Naive thymus-derived CD8-positive, alpha-beta T cell (primary cell): ENCODE data around the gene PRKG1. TPM values are rescaled to one million over a fixed set of nuclear protein-coding genes. Genes with fewer than 3 reads are reported as not detected.
A peak's percentile ranks its signal among the peaks of the same experiment; 100 is the strongest.

Experiments used
- ATAC-seq, 2 donors: fragments of 150-1000 bp; cut with Tn5 transposase in 1 of 2; sonication (Bioruptor Pico), chemical (Tn5 transposase) in 1 of 2; 1 replicate in 1 of 2; 2 replicates in 1 of 2; pipeline ENCODE4 v1.10.0; 2021; ENCODE audit warnings: mild to moderate bottlenecking in 2 of 2, moderate library complexity in 2 of 2
- POLR2A ChIA-PET: fragments of 350-600 bp; sonication (Branson Sonifier 250); formaldehyde crosslinking; loops from one replicate; lab custom pipeline; 2021; ENCODE audit warnings: antibody characterized with exemption; lab: Charles Lee
- DNase-seq, 10 donors: peaks; one replicate each; pipeline versions ENCODE4 v3.0.0 to v3.0.0-alpha.2; 2020 to 2022
- H3K27ac Mint-ChIP-seq, 10 donors: one replicate each; pipeline ENCODE4 v1.8.0; 2020 to 2022; ENCODE audit warnings: mild to moderate bottlenecking in 10 of 10, mixed read lengths in 10 of 10, moderate library complexity in 4 of 10, inconsistent platforms in 1 of 10
- H3K27me3 Mint-ChIP-seq, 5 donors: one replicate each; pipeline ENCODE4 v1.8.0; 2021 to 2022; ENCODE audit warnings: mixed read lengths in 5 of 5
- H3K36me3 Mint-ChIP-seq, 3 donors: one replicate each; pipeline ENCODE4 v1.8.0; 2020 to 2022; ENCODE audit warnings: mixed read lengths in 3 of 3, mild to moderate bottlenecking in 2 of 3, inconsistent platforms in 1 of 3
- H3K4me1 Mint-ChIP-seq, 4 donors: one replicate each; pipeline ENCODE4 v1.8.0; 2021 to 2022; ENCODE audit warnings: mixed read lengths in 4 of 4
- H3K4me3 Mint-ChIP-seq, 10 donors: one replicate each; pipeline ENCODE4 v1.8.0; 2020 to 2022; ENCODE audit warnings: mild to moderate bottlenecking in 10 of 10, mixed read lengths in 10 of 10, moderate library complexity in 6 of 10, inconsistent platforms in 1 of 10
- H3K9me3 Mint-ChIP-seq, 9 donors: one replicate each; pipeline ENCODE4 v1.8.0; 2020 to 2022; ENCODE audit warnings: mixed read lengths in 9 of 9, mild to moderate bottlenecking in 3 of 9, inconsistent platforms in 1 of 9, moderate library complexity in 1 of 9
- polyA plus RNA-seq, 3 donors: library from polyadenylated mRNA; unstranded; fragments of 300-500 nt; fragmentation: Illumina TruSeq; gene quantifications; one replicate each; pipeline ENCODE4 v1.2.3, GENCODE V29; 2021
- total RNA-seq, 8 experiments: library from RNA in 2 of 8; stranded (reverse) in 2 of 8; gene quantifications; one replicate each; pipeline ENCODE4 v1.2.3 and lab custom pipeline; 2021 to 2026

The PRKG1 gene
- total and polyA plus RNA-seq, 5 experiments from 2014 or later: not detected

- Mint-ChIP-seq H3K27ac (no peak overlapping the region), H3K4me1 (no peaks in the 10 kb centered on the region), H3K36me3 (no peaks in the 10 kb centered on the region), H3K4me3 (no peak overlapping the region), H3K9me3 (no peaks in the 10 kb centered on the region), H3K27me3 (peaks cover 0 to 9% (median 1%) of the 10 kb centered on the region in 5 donors)
- no peak for DNase-seq
- ATAC-seq: no peak
- POLR2A ChIA-PET: no interaction called here
These were observed 772.7 kb downstream of the PRKG1 start for GRCh38 chr10:51846856-51847506.

- Mint-ChIP-seq H3K36me3 (no peaks in the 10 kb centered on the region), H3K4me3 (no peak overlapping the region), H3K4me1 (peaks cover 0 to 1% (median 0%) of the 10 kb centered on the region in 4 donors), H3K27ac (no peak overlapping the region), H3K9me3 (no peaks in the 10 kb centered on the region), H3K27me3 (peaks cover 0 to 9% (median 5%) of the 10 kb centered on the region in 5 donors)
- POLR2A ChIA-PET: no interaction called here
- ATAC-seq (no peak), DNase-seq (no peak)
These were observed 778.0 kb downstream of the PRKG1 start for GRCh38 chr10:51852297-51852696.

GRCh38 chr10:51857305-51857704 is 783.0 kb downstream of the PRKG1 start:
- POLR2A ChIA-PET: no interaction called here
- Mint-ChIP-seq H3K36me3 (no peaks in the 10 kb centered on the region), H3K4me3 (no peak overlapping the region), H3K27ac (no peak overlapping the region), H3K27me3 (peaks cover 0 to 5% (median 0%) of the 10 kb centered on the region in 5 donors), H3K4me1 (no peaks in the 10 kb centered on the region), H3K9me3 (no peaks in the 10 kb centered on the region)
- ATAC-seq: no peak
- no peak for DNase-seq

- POLR2A ChIA-PET: no interaction called here
- ATAC-seq (no peak), DNase-seq (no peak)
- Mint-ChIP-seq H3K4me1 (no peaks in the 10 kb centered on the region), H3K27me3 (peaks cover 0 to 4% (median 0%) of the 10 kb centered on the region in 5 donors), H3K27ac (no peak overlapping the region), H3K36me3 (no peaks in the 10 kb centered on the region), H3K9me3 (no peaks in the 10 kb centered on the region), H3K4me3 (no peak overlapping the region)
These were observed 786.0 kb downstream of the PRKG1 start for GRCh38 chr10:51860257-51860656.

GRCh38 chr10:51861051-51861450 is 786.8 kb downstream of the PRKG1 start:
- no peak overlapping the region for H3K27ac Mint-ChIP-seq
- DNase-seq (no peak), ATAC-seq (no peak)
- peaks cover 0 to 1% (median 0%) of the 10 kb centered on the region in 5 donors for H3K27me3 Mint-ChIP-seq
- H3K4me3 Mint-ChIP-seq: no peak overlapping the region
- no peaks in the 10 kb centered on the region for H3K4me1 Mint-ChIP-seq
- H3K9me3 Mint-ChIP-seq: no peaks in the 10 kb centered on the region
- POLR2A ChIA-PET: no interaction called here
- no peaks in the 10 kb centered on the region for H3K36me3 Mint-ChIP-seq

- Mint-ChIP-seq H3K4me3 (no peak overlapping the region), H3K36me3 (no peaks in the 10 kb centered on the region), H3K27me3 (no peaks in the 10 kb centered on the region), H3K9me3 (no peaks in the 10 kb centered on the region), H3K4me1 (no peaks in the 10 kb centered on the region), H3K27ac (no peak overlapping the region)
- POLR2A ChIA-PET: no interaction called here
- no peak for ATAC-seq
- DNase-seq: no peak
These were observed 787.4 kb downstream of the PRKG1 start for GRCh38 chr10:51861731-51862130.

- POLR2A ChIA-PET: no interaction called here
These were observed 787.9 kb downstream of the PRKG1 start for GRCh38 chr10:51862149-51862548.

GRCh38 chr10:51867956-51868355 is 793.7 kb downstream of the PRKG1 start:
- Mint-ChIP-seq H3K36me3 (no peaks in the 10 kb centered on the region), H3K27ac (no peak overlapping the region), H3K9me3 (no peaks in the 10 kb centered on the region), H3K27me3 (peaks cover 0 to 3% (median 1%) of the 10 kb centered on the region in 5 donors), H3K4me1 (no peaks in the 10 kb centered on the region), H3K4me3 (no peak overlapping the region)
- ATAC-seq: no peak
- POLR2A ChIA-PET: no interaction called here
- no peak for DNase-seq

More at GRCh38 chr10:51862149-51862548, 787.9 kb downstream of the PRKG1 start:
- Mint-ChIP-seq H3K9me3 (no peaks in the 10 kb centered on the region), H3K36me3 (no peaks in the 10 kb centered on the region), H3K4me1 (no peaks in the 10 kb centered on the region), H3K4me3 (no peak overlapping the region), H3K27me3 (no peaks in the 10 kb centered on the region), H3K27ac (no peak overlapping the region)
- no peak for ATAC-seq
- no peak for DNase-seq

- DNase-seq: no peak
- no peak for ATAC-seq
- Mint-ChIP-seq H3K36me3 (no peaks in the 10 kb centered on the region), H3K9me3 (no peaks in the 10 kb centered on the region), H3K27ac (no peak overlapping the region), H3K4me3 (no peak overlapping the region), H3K27me3 (peaks cover 0 to 4% (median 1%) of the 10 kb centered on the region in 5 donors), H3K4me1 (peaks cover 3 to 8% (median 5%) of the 10 kb centered on the region in 4 donors)
- POLR2A ChIA-PET: no interaction called here
These were observed 799.8 kb downstream of the PRKG1 start for GRCh38 chr10:51874131-51874530.

GRCh38 chr10:51875610-51876009 is 801.3 kb downstream of the PRKG1 start:
- Mint-ChIP-seq H3K27me3 (peaks cover 0 to 4% (median 1%) of the 10 kb centered on the region in 5 donors), H3K9me3 (no peaks in the 10 kb centered on the region), H3K27ac (no peak overlapping the region), H3K4me1 (peaks cover 5 to 12% (median 10%) of the 10 kb centered on the region in 4 donors), H3K36me3 (no peaks in the 10 kb centered on the region), H3K4me3 (no peak overlapping the region)
- POLR2A ChIA-PET: no interaction called here
- DNase-seq (no peak), ATAC-seq (no peak)

- Mint-ChIP-seq H3K4me3 (no peak overlapping the region), H3K36me3 (no peaks in the 10 kb centered on the region), H3K4me1 (peaks cover 5 to 12% (median 10%) of the 10 kb centered on the region in 4 donors), H3K27me3 (peaks cover 0 to 4% (median 0%) of the 10 kb centered on the region in 5 donors), H3K9me3 (no peaks in the 10 kb centered on the region), H3K27ac (no peak overlapping the region)
- POLR2A ChIA-PET: no interaction called here
- ATAC-seq: no peak
- no peak for DNase-seq
These were observed 802.2 kb downstream of the PRKG1 start for GRCh38 chr10:51876503-51876902.

- ATAC-seq (no peak), DNase-seq (no peak)
- Mint-ChIP-seq H3K9me3 (no peaks in the 10 kb centered on the region), H3K4me1 (peaks cover 5 to 12% (median 10%) of the 10 kb centered on the region in 4 donors), H3K27ac (no peak overlapping the region), H3K4me3 (no peak overlapping the region), H3K36me3 (no peaks in the 10 kb centered on the region), H3K27me3 (peaks cover 0 to 4% (median 0%) of the 10 kb centered on the region in 5 donors)
- POLR2A ChIA-PET: no interaction called here
These were observed 802.7 kb downstream of the PRKG1 start for GRCh38 chr10:51876979-51877378.

- ATAC-seq: no peak
- no peak overlapping the region for H3K4me3 Mint-ChIP-seq
- POLR2A ChIA-PET: no interaction called here
- H3K27ac Mint-ChIP-seq: no peak overlapping the region
- H3K4me1 Mint-ChIP-seq: peaks cover 5 to 12% (median 10%) of the 10 kb centered on the region in 4 donors
- no peak for DNase-seq
- H3K36me3 Mint-ChIP-seq: no peaks in the 10 kb centered on the region
- peaks cover 0 to 4% (median 0%) of the 10 kb centered on the region in 5 donors for H3K27me3 Mint-ChIP-seq
- H3K9me3 Mint-ChIP-seq: no peaks in the 10 kb centered on the region
These were observed 803.3 kb downstream of the PRKG1 start for GRCh38 chr10:51877636-51878035.

- H3K4me3 Mint-ChIP-seq: peak overlapping the region in 1 of 10 donors; percentile 31
- peaks cover 0 to 4% (median 0%) of the 10 kb centered on the region in 5 donors for H3K27me3 Mint-ChIP-seq
- H3K36me3 Mint-ChIP-seq: no peaks in the 10 kb centered on the region
- peaks cover 5 to 12% (median 10%) of the 10 kb centered on the region in 4 donors for H3K4me1 Mint-ChIP-seq
- peaks cover 0 to 2% (median 0%) of the 10 kb centered on the region in 9 donors for H3K9me3 Mint-ChIP-seq
- no peak for DNase-seq
- no peak for ATAC-seq
- POLR2A ChIA-PET: no interaction called here
- H3K27ac Mint-ChIP-seq: peak overlapping the region in 3 of 10 donors; percentile 66 to 75 (median 67)
These were observed 804.4 kb downstream of the PRKG1 start for GRCh38 chr10:51878695-51879094.
